Measurements from ENCODE around the gene RAP1GAP2. TPM values are rescaled to one million over a fixed set of nuclear protein-coding genes. Genes with fewer than 3 reads are reported as not detected.
"Not testable (repeated sequence)": the region's sequence is repeated elsewhere in the genome, so short reads cannot be mapped to it uniquely, and the experiment has no call there.

Gene RAP1GAP2
- total and polyA plus RNA-seq, 11 donors = 13.5 to 44.1 (median 34.3) TPM

DNA sequence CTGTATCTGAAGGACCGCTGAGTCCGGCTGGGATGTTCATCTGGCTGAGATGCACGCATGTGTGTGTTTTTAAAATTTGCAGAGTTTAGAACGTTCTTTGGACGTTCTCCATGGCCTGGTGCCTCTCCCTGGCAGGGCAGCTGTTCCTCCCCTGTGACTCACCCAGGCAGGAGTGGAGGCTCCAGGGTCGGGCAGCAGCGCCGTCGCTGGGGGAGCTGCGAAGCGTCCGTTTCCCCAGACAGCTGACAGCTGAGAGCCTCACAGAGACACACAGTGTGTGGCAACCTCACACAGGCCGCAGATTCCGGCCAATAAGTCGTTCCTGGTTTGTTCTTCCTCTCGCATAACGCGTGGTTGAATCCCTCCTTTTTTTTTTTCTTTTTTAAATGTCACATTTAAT, 186.6 kb downstream of the RAP1GAP2 start:
- intact Hi-C loops (cut with DNase I) = loop anchor here in 1 of 10 donors (5.0 kb wide), 2 partner anchors 41 to 136 kb away; no protein-coding TSS in a partner anchor
- Histone ChIP-seq H3K9me3 (no peaks in the 10 kb centered on the region), H3K27me3 (no peaks in the 10 kb centered on the region), H3K36me3 (peaks cover 0 to 36% (median 5%) of the 10 kb centered on the region in 9 donors), H3K4me1 (peaks cover 0 to 11% (median 1%) of the 10 kb centered on the region in 12 donors), H3K27ac (peak overlapping the region in 11 of 12 donors; percentile 6 to 72 (median 33)), H3K4me3 (peak overlapping the region in 2 of 12 donors; percentile 9 to 19)
- peak; percentile 63 to 89 (median 82) for DNase-seq
- peak; percentile 98 to 99 (median 99) for ATAC-seq
- TF ChIP-seq POLR2A (IDR thresholded peaks at IDR 0.05) = no peak
- TF ChIP-seq, protein P1, sequence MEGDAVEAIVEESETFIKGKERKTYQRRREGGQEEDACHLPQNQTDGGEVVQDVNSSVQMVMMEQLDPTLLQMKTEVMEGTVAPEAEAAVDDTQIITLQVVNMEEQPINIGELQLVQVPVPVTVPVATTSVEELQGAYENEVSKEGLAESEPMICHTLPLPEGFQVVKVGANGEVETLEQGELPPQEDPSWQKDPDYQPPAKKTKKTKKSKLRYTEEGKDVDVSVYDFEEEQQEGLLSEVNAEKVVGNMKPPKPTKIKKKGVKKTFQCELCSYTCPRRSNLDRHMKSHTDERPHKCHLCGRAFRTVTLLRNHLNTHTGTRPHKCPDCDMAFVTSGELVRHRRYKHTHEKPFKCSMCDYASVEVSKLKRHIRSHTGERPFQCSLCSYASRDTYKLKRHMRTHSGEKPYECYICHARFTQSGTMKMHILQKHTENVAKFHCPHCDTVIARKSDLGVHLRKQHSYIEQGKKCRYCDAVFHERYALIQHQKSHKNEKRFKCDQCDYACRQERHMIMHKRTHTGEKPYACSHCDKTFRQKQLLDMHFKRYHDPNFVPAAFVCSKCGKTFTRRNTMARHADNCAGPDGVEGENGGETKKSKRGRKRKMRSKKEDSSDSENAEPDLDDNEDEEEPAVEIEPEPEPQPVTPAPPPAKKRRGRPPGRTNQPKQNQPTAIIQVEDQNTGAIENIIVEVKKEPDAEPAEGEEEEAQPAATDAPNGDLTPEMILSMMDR (IDR thresholded peaks at IDR 0.05) = peak in 9 of 12 donors; percentile 25 to 62 (median 40)
- WGBS, 4 donors = 41 to 63% (median 49%) methylated on average over 18 of the region's 18 CpGs

GRCh38 chr17:2983255-2983654, 187.0 kb downstream of the RAP1GAP2 start:
- no peak for DNase-seq
- WGBS, 4 donors = 75 to 85% (median 80%) methylated on average over 9 of the region's 9 CpGs
- peaks cover 0 to 11% (median 1%) of the 10 kb centered on the region in 12 donors for H3K4me1 ChIP-seq
- no peak for ATAC-seq
- H3K4me3 ChIP-seq = no peak overlapping the region
- peak overlapping the region in 10 of 12 donors; percentile 6 to 72 (median 36) for H3K27ac ChIP-seq
- TF ChIP-seq, protein P1 (IDR thresholded peaks at IDR 0.05) = no peak
- no peak for TF ChIP-seq POLR2A (IDR thresholded peaks at IDR 0.05)
- H3K36me3 ChIP-seq = peaks cover 0 to 36% (median 5%) of the 10 kb centered on the region in 9 donors
- H3K27me3 ChIP-seq = no peaks in the 10 kb centered on the region
- H3K9me3 ChIP-seq = no peaks in the 10 kb centered on the region
- intact Hi-C loops (cut with DNase I) = loop anchor here in 1 of 10 donors (5.0 kb wide), 2 partner anchors 41 to 136 kb away; no protein-coding TSS in a partner anchor

DNA sequence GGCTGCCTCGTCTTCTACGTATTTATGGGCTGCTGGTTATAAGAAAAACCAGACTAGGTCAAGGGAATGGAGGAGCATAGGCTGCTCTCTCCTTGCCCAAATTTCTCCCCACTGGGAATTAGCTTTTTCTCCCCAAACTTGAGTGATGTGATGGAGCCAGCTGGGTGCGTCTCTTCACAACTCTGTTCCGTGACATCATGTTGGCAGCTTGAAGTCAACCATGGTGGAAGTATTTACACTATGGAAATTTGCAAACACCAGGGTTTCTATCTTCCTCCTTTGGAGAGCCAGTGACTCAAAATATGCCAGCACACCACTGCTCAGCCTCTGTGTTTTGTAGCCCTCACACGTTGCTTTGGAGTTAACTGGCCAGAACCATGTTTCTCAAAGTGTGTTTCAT, 189.1 kb downstream of the RAP1GAP2 start:
- 87 to 95% (median 92%) methylated on average over 5 of the region's 5 CpGs for WGBS, 4 donors
- no peaks in the 10 kb centered on the region for H3K9me3 ChIP-seq

GRCh38 chr17:2986925-2987324, 190.7 kb downstream of the RAP1GAP2 start:
- WGBS, 4 donors = 91 to 95% (median 94%) methylated on average over 5 of the region's 5 CpGs
- Histone ChIP-seq H3K4me1 (peaks cover 0 to 11% (median 1%) of the 10 kb centered on the region in 12 donors), H3K36me3 (peaks cover 0 to 43% (median 7%) of the 10 kb centered on the region in 9 donors), H3K9me3 (no peaks in the 10 kb centered on the region), H3K4me3 (no peak overlapping the region), H3K27me3 (no peaks in the 10 kb centered on the region), H3K27ac (no peak overlapping the region)
- ATAC-seq (no peak), DNase-seq (no peak)
- TF ChIP-seq, protein P1 (IDR thresholded peaks at IDR 0.05) = no peak
- no peak for TF ChIP-seq POLR2A (IDR thresholded peaks at IDR 0.05)
- intact Hi-C loops (cut with DNase I) = loop anchor here in 1 of 10 donors (5.0 kb wide), 1 partner anchor 50 kb away; no protein-coding TSS in a partner anchor

More for the DNA sequence above, 189.1 kb downstream of the RAP1GAP2 start:
- Histone ChIP-seq H3K4me3 (no peak overlapping the region), H3K4me1 (peaks cover 0 to 11% (median 1%) of the 10 kb centered on the region in 12 donors), H3K27me3 (no peaks in the 10 kb centered on the region), H3K36me3 (peaks cover 0 to 36% (median 5%) of the 10 kb centered on the region in 9 donors), H3K27ac (no peak overlapping the region)
- intact Hi-C loops (cut with DNase I) = loop anchor here in 1 of 10 donors (5.0 kb wide), 1 partner anchor 48 kb away; no protein-coding TSS in a partner anchor
- no peak for TF ChIP-seq POLR2A (IDR thresholded peaks at IDR 0.05)
- TF ChIP-seq, protein P1 (IDR thresholded peaks at IDR 0.05) = no peak
- ATAC-seq (no peak), DNase-seq (peak in 1 of 5 donors; percentile 0)

GRCh38 chr17:2989396-2989795, 193.2 kb downstream of the RAP1GAP2 start:
- not testable (repeated sequence) for H3K27ac ChIP-seq, H3K4me1 ChIP-seq, ATAC-seq, H3K27me3 ChIP-seq, H3K9me3 ChIP-seq, H3K4me3 ChIP-seq
- DNase-seq = peak in 1 of 5 donors; percentile 12
- intact Hi-C loops (cut with DNase I) = loop anchor here in 1 of 10 donors (5.0 kb wide), 1 partner anchor 52 kb away; no protein-coding TSS in a partner anchor
- 92 to 97% (median 95%) methylated on average over 11 of the region's 11 CpGs for WGBS, 4 donors
- H3K36me3 ChIP-seq = peaks cover 0 to 36% (median 7%) of the 10 kb centered on the region in 9 donors

Measured in heart left ventricle (tissue), 16 donors.